Ascending aorta (tissue), 2 donors: ENCODE data around the gene BTF3. TPM values are rescaled to one million over a fixed set of nuclear protein-coding genes. Genes with fewer than 3 reads are reported as not detected.
A peak's percentile ranks its signal among the peaks of the same experiment; 100 is the strongest.
"Not testable (repeated sequence)": the region's sequence is repeated elsewhere in the genome, so short reads cannot be mapped to it uniquely, and the experiment has no call there.

Experiments used
- DNase-seq, 2 donors: peaks; one replicate each; pipeline ENCODE4 v3.0.0-alpha.2; 2019; ENCODE audit warnings: low spot score in 2 of 2
- H3K27ac ChIP-seq, 2 donors: fragments of 200-600 bp; sonication (generic); one replicate each; pipeline ENCODE4 v1.5.1; 2016 to 2017; ENCODE audit warnings: mild to moderate bottlenecking in 1 of 2
- H3K27me3 ChIP-seq: fragments of 200-600 bp; sonication (generic); one replicate; pipeline ENCODE4 v1.5.1; 2017
- H3K36me3 ChIP-seq, 2 donors: fragments of 200-600 bp; sonication (generic); one replicate each; pipeline ENCODE4 v1.5.1; 2016
- H3K4me1 ChIP-seq, 2 donors: fragments of 200-600 bp; sonication (generic); one replicate each; pipeline ENCODE4 v1.5.1; 2016 to 2017; ENCODE audit warnings: mild to moderate bottlenecking in 1 of 2
- H3K4me3 ChIP-seq, 2 donors: fragments of 200-600 bp; sonication (generic); one replicate each; pipeline ENCODE4 v1.5.1; 2016 to 2017; ENCODE audit warnings: mild to moderate bottlenecking in 1 of 2
- H3K9me3 ChIP-seq, 2 donors: fragments of 200-600 bp; sonication (generic); one replicate each; pipeline ENCODE4 v1.5.1; 2016
- intact Hi-C: fragments of 100-400 bp; cut with DNase I; formaldehyde crosslinking; loops from one replicate; pipeline ENCODE4 v1.15.1; 2023
- total RNA-seq: library from RNA; depleted of rRNA; stranded (reverse); fragments of >200 nt; gene quantifications from one replicate; pipeline ENCODE4 v1.1.0, GENCODE V29; 2016
- TF ChIP-seq, protein P1 (sequence below), 3 experiments: fragments of 200-600 bp in 2 of 3; fragments of 450-650 bp in 1 of 3; sonication (generic) in 2 of 3; IDR thresholded peaks; one replicate each; pipeline ENCODE4 v1.5.1; 2016 to 2019; ENCODE audit warnings: antibody characterized with exemption in 3 of 3, mild to moderate bottlenecking in 1 of 3, moderate library complexity in 1 of 3

BTF3 gene
- total RNA-seq, 1 donor from 2014 or later, result 235 TPM

DNA sequence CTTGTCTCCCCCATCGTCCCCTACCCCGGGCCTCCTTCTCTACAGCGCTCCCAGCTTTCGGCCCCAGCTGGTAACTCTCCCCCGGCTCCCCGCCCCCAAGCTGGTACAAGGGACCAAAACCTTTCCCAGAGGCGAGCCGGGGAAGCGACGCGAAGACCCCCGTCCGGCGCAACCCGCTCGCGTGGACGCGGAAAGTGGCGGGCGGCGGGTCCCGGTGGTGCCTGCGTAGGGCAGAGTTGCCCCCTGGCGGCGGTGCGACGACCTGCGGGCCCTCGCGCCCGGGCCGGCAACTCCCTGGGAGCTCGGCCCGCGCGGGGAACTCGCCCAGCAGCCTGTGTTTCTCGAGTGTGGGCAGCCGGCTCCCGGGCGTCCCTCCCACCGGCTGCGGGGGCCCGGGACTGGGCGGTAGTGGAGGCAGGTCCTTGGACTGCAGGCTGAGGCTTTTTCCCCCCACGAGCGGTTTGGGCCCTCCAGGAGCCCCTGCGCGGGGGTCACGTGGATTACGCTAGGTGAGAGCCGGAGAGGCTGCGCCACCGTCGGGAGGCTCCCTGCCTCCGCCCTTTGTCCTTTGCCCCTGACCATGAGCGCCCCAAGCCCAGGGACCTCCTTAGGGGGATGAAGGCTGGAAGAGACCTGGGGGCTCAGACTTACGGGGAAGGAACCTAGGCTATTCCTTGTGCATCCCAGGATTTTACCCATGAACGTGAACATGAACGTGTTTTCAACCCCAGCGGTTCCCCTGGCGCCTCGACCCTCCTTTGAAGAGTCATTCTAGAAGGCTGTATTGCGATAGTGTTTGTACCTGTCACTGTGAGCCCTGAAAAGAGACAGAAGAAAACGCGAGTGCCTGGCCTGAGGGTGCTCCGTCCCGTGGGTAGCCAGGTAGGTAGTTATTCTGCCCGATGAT, 46.8 kb upstream of the BTF3 start:
- intact Hi-C loops, result loop anchor here (1.0 to 5.0 kb wide), 5 partner anchors 139 to 369 kb away; no protein-coding TSS in a partner anchor
- peak overlapping the region; percentile 41 to 64 for H3K4me3 ChIP-seq
- H3K9me3 ChIP-seq, result no peaks in the 10 kb centered on the region
- TF ChIP-seq, protein P1, sequence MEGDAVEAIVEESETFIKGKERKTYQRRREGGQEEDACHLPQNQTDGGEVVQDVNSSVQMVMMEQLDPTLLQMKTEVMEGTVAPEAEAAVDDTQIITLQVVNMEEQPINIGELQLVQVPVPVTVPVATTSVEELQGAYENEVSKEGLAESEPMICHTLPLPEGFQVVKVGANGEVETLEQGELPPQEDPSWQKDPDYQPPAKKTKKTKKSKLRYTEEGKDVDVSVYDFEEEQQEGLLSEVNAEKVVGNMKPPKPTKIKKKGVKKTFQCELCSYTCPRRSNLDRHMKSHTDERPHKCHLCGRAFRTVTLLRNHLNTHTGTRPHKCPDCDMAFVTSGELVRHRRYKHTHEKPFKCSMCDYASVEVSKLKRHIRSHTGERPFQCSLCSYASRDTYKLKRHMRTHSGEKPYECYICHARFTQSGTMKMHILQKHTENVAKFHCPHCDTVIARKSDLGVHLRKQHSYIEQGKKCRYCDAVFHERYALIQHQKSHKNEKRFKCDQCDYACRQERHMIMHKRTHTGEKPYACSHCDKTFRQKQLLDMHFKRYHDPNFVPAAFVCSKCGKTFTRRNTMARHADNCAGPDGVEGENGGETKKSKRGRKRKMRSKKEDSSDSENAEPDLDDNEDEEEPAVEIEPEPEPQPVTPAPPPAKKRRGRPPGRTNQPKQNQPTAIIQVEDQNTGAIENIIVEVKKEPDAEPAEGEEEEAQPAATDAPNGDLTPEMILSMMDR (IDR thresholded peaks at IDR 0.05), result peak; percentile 90 to 96 (median 95)
- H3K36me3 ChIP-seq, result no peaks in the 10 kb centered on the region
- H3K4me1 ChIP-seq, result peaks cover 3 to 13% of the 10 kb centered on the region in 2 donors
- no peaks in the 10 kb centered on the region for H3K27me3 ChIP-seq
- H3K27ac ChIP-seq, result no peak overlapping the region
- peak in 1 of 2 donors; percentile 82 for DNase-seq

- intact Hi-C loops, result loop anchor here (5.0 kb wide), 2 partner anchors 140 to 155 kb away; no protein-coding TSS in a partner anchor
- TF ChIP-seq, protein P1 (IDR thresholded peaks at IDR 0.05), result no peak
- H3K4me3 ChIP-seq, result no peak overlapping the region
- H3K4me1 ChIP-seq, result peaks cover 3 to 10% of the 10 kb centered on the region in 2 donors
- no peaks in the 10 kb centered on the region for H3K9me3 ChIP-seq
- no peak overlapping the region for H3K27ac ChIP-seq
- no peaks in the 10 kb centered on the region for H3K27me3 ChIP-seq
- no peaks in the 10 kb centered on the region for H3K36me3 ChIP-seq
- no peak for DNase-seq
Observed at GRCh38 chr5:73452215-73452614, 46.0 kb upstream of the BTF3 start.

- Histone ChIP-seq H3K4me1 (peaks cover 0 to 7% of the 10 kb centered on the region in 2 donors), H3K27ac (no peak overlapping the region), H3K27me3 (no peaks in the 10 kb centered on the region), H3K9me3 (no peaks in the 10 kb centered on the region), H3K36me3 (no peaks in the 10 kb centered on the region), H3K4me3 (no peak overlapping the region)
- intact Hi-C loops, result loop anchor here (1.0 to 5.0 kb wide), 3 partner anchors 142 to 499 kb away; no protein-coding TSS in a partner anchor
- TF ChIP-seq, protein P1 (IDR thresholded peaks at IDR 0.05), result peak; percentile 39 to 74 (median 72)
- DNase-seq, result no peak
Observed at GRCh38 chr5:73454379-73455036, 43.7 kb upstream of the BTF3 start.

- H3K27ac ChIP-seq, H3K4me3 ChIP-seq, H3K4me1 ChIP-seq, H3K27me3 ChIP-seq, DNase-seq, H3K9me3 ChIP-seq, H3K36me3 ChIP-seq, intact Hi-C loops: not testable (repeated sequence)
Observed at GRCh38 chr5:73456462-73456861, 41.8 kb upstream of the BTF3 start.

DNA sequence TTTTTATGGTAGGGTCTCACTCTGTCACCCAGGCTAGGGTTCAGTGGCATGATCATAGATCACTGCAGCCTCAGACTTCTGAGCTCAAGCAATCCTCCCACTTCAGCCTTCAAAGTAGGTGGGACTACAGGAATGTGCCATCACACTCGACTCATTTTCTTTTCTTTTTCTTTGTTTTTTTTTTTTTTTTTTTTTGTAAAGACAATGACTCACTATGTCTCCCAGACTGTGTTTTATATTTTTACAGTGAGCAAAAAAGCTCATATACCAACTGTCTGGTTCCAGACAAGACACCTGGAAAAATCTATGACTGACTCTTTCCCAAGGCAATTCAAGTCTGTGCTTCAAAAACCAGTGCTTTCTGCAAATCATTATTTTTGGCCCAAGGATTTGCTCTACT, 38.9 kb upstream of the BTF3 start:
- intact Hi-C loops, result no loop called here
- Histone ChIP-seq H3K4me1 (no peaks in the 10 kb centered on the region), H3K36me3 (no peaks in the 10 kb centered on the region), H3K9me3 (no peaks in the 10 kb centered on the region), H3K27ac (no peak overlapping the region), H3K27me3 (no peaks in the 10 kb centered on the region), H3K4me3 (no peak overlapping the region)
- no peak for DNase-seq
- TF ChIP-seq, protein P1 (IDR thresholded peaks at IDR 0.05), result no peak

DNA sequence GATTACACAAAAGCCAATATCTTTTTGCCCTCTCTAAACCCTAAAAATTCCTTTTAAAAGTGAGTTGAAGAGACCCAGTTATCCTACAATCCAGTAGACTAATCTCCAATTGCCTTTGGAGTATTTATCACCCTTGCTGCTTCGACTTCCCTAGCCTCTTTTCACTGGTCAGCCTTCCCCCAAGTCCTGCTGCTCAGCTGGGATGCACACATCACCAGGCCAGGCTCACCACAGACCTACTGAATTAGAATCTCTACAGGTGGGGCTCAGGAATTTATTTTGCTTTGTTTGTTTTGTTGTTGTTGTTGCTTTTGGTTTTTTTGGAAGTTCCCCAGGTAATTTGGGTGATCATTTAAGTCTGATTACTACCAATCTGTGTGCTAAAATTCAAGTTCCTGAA, 38.1 kb upstream of the BTF3 start:
- H3K4me3 ChIP-seq, result no peak overlapping the region
- H3K9me3 ChIP-seq, result no peaks in the 10 kb centered on the region
- no peak for DNase-seq
- intact Hi-C loops, result no loop called here
- no peaks in the 10 kb centered on the region for H3K4me1 ChIP-seq
- H3K27me3 ChIP-seq, result no peaks in the 10 kb centered on the region
- no peaks in the 10 kb centered on the region for H3K36me3 ChIP-seq
- H3K27ac ChIP-seq, result no peak overlapping the region
- TF ChIP-seq, protein P1 (IDR thresholded peaks at IDR 0.05), result no peak
